Kidney (tissue), 14 donors: ENCODE data around the gene CLASP2. TPM values are rescaled to one million over a fixed set of nuclear protein-coding genes. Genes with fewer than 3 reads are reported as not detected.

Experiments used
- DNase-seq, 5 donors: peaks; one replicate each; pipeline ENCODE4 v3.0.0-alpha.2; 2013 to 2020
- FAIRE-seq: peaks from 2 replicates; lab custom pipeline; 2012; peaks lifted over from hg19 to GRCh38; lab: Jason Lieb, UNC
- H3K27ac ChIP-seq, 2 donors: one replicate each; pipeline ENCODE4 v1.7.0; 2013; ENCODE audit warnings: low read depth in 2 of 2, low read length in 2 of 2, inconsistent platforms in 1 of 2
- H3K27me3 ChIP-seq: one replicate; pipeline ENCODE4 v1.7.1; 2013; ENCODE audit warnings: low read length, inconsistent platforms; ENCODE audit not compliant: control insufficient read depth, insufficient read depth
- H3K36me3 ChIP-seq, 3 donors: one replicate each; pipeline versions ENCODE4 v1.7.0 to v1.7.1; 2013; ENCODE audit warnings: low read length in 3 of 3, control low read depth in 1 of 3, inconsistent platforms in 1 of 3; ENCODE audit not compliant: insufficient read depth in 3 of 3, control insufficient read depth in 2 of 3
- H3K4me1 ChIP-seq, 3 donors: one replicate each; pipeline versions ENCODE4 v1.7.0 to v1.7.1; 2013; ENCODE audit warnings: low read length in 3 of 3, inconsistent platforms in 1 of 3, low read depth in 1 of 3; ENCODE audit not compliant: control insufficient read depth in 2 of 3, insufficient read depth in 2 of 3
- H3K4me3 ChIP-seq, 3 donors: one replicate each; pipeline versions ENCODE4 v1.7.0 to v1.8.1; 2013; ENCODE audit warnings: low read length in 3 of 3, control low read depth in 1 of 3, inconsistent platforms in 1 of 3
- H3K9ac ChIP-seq, 3 donors: one replicate each; pipeline versions ENCODE4 v1.7.0 to v1.7.1; 2013; ENCODE audit warnings: low read length in 3 of 3, control low read depth in 1 of 3, inconsistent platforms in 1 of 3
- H3K9me3 ChIP-seq, 3 donors: one replicate each; pipeline versions ENCODE4 v1.7.0 to v1.7.1; 2013; ENCODE audit warnings: low read length in 3 of 3, control low read depth in 1 of 3, inconsistent platforms in 1 of 3; ENCODE audit not compliant: control insufficient read depth in 2 of 3, insufficient read depth in 1 of 3
- intact Hi-C: fragments of 100-400 bp; cut with DNase I; formaldehyde crosslinking; loops from one replicate; pipeline ENCODE4 v1.11.1; 2022
- polyA plus RNA-seq: library from polyadenylated mRNA; stranded (reverse); fragments of 350-450 nt; fragmentation: Illumina TruSeq; extraction: RNeasy Lipid Tissue Mini Kit (QIAGEN cat#74804); gene quantifications from one replicate; pipeline ENCODE4 v1.2.3, GENCODE V29; 2014; ENCODE audit warnings: low read depth, low replicate concordance; ENCODE audit not compliant: insufficient read depth
- total RNA-seq: library from RNA; stranded (reverse); fragmentation: NEBNext Ultra II Directional; extraction: Animal tissue kit (Norgen Biotek cat#: 25700); gene quantifications from one replicate; pipeline ENCODE4 v1.2.1, GENCODE V29; 2021
- TF ChIP-seq, protein P1 (sequence below): IDR thresholded peaks from 3 replicates; pipeline ENCODE4 v1.5.1; 2012; ENCODE audit warnings: mild to moderate bottlenecking, moderate library complexity, borderline replicate concordance; ENCODE audit not compliant: insufficient read depth; ENCODE audit errors: extremely low read depth
- donor health status: control.
- donor health status: control.
- donor health status: control.
- donor health status: control.
- donor health status: control.
- donor health status: DM: yes; HTN: yes; CAD: no.
- donor health status: Normal renal cell carcinoma (clear cell type).

CLASP2 gene
- total and polyA plus RNA-seq, 2 donors from 2014 or later: 8.8 to 58.5 TPM

DNA sequence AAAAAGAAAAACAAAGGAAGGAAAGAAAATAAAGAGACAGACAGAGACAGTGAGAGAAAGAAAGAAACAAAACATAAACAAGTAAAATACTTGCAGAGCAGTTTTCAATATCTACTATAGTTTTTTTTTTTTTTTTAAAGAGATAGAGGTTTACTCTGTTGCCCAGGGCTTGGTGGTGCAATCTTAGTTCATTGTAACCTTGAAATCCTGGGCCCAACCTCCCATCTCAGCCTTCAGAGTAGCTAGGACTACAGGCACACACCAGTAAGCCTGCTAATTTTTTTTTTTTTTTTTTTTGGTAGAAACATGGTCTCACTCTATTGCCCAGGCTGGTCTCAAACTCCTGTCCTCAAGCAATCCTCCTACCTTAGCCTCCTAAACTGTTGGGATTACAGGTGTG lies 23.1 kb downstream of the CLASP2 start:
- no peak overlapping the region for H3K27ac ChIP-seq
- FAIRE-seq (no peak), DNase-seq (no peak)
- intact Hi-C loops: no loop called here
- TF ChIP-seq, protein P1, sequence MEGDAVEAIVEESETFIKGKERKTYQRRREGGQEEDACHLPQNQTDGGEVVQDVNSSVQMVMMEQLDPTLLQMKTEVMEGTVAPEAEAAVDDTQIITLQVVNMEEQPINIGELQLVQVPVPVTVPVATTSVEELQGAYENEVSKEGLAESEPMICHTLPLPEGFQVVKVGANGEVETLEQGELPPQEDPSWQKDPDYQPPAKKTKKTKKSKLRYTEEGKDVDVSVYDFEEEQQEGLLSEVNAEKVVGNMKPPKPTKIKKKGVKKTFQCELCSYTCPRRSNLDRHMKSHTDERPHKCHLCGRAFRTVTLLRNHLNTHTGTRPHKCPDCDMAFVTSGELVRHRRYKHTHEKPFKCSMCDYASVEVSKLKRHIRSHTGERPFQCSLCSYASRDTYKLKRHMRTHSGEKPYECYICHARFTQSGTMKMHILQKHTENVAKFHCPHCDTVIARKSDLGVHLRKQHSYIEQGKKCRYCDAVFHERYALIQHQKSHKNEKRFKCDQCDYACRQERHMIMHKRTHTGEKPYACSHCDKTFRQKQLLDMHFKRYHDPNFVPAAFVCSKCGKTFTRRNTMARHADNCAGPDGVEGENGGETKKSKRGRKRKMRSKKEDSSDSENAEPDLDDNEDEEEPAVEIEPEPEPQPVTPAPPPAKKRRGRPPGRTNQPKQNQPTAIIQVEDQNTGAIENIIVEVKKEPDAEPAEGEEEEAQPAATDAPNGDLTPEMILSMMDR: no peak
- H3K9ac ChIP-seq: no peak overlapping the region
- no peaks in the 10 kb centered on the region for H3K9me3 ChIP-seq
- H3K4me1 ChIP-seq: no peaks in the 10 kb centered on the region
- no peak overlapping the region for H3K4me3 ChIP-seq
- H3K27me3 ChIP-seq: no peaks in the 10 kb centered on the region
- no peaks in the 10 kb centered on the region for H3K36me3 ChIP-seq

DNA sequence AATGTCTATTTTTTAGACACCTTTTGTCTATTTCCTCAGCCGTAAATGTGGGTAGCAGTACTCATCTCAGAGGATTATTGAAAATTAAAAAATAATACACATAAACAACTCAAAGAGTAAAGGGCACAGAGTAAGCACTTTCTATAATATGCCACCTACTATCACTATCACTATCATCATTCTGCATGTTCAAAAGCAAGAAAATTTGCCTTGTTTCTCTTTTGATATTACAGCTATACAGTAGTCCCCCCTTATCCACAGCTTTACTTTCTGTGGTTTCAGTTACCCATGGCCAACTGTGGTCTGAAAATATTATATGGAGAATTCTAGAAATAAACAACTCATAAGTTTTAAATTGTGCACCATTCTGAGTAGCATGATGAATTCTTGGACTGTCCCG lies 27.7 kb downstream of the CLASP2 start:
- H3K36me3 ChIP-seq: no peaks in the 10 kb centered on the region
- no peaks in the 10 kb centered on the region for H3K9me3 ChIP-seq
- TF ChIP-seq, protein P1: no peak
- no peaks in the 10 kb centered on the region for H3K27me3 ChIP-seq
- FAIRE-seq (no peak), DNase-seq (no peak)
- H3K27ac ChIP-seq: no peak overlapping the region
- no peak overlapping the region for H3K9ac ChIP-seq
- intact Hi-C loops: no loop called here
- H3K4me1 ChIP-seq: no peaks in the 10 kb centered on the region
- H3K4me3 ChIP-seq: no peak overlapping the region

DNA sequence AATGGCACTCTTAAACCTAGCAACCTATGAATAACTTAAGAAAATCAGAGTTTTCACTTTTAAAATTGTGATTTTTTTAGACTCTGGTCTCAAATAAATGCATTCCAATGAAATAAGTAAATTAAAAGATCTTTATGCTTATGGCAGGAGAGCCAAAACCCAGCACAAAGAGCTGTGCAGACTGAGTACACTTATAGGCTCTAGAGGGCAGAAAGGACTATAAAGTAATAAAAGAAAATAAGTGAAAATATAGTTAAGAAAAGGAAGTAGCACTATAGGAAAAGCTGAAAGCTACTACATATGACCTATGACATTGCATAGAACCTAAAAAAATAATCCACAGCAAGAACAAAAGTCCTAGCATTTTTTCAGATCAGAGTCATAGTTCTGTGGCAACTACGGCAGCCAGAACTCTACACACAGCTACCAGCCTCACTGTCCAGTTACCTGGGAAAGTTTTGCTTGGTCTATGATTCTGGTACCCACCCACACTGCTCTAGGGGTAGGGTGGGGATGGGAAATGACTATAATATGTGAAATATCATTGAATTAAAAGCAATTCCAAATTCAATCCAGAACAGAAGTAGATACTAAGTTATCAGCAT lies 30.5 kb downstream of the CLASP2 start:
- Histone ChIP-seq H3K36me3 (no peaks in the 10 kb centered on the region), H3K4me1 (no peaks in the 10 kb centered on the region), H3K27ac (no peak overlapping the region), H3K9me3 (no peaks in the 10 kb centered on the region), H3K4me3 (no peak overlapping the region), H3K27me3 (no peaks in the 10 kb centered on the region), H3K9ac (no peak overlapping the region)
- no peak for FAIRE-seq
- intact Hi-C loops: no loop called here
- TF ChIP-seq, protein P1: no peak
- no peak for DNase-seq

DNA sequence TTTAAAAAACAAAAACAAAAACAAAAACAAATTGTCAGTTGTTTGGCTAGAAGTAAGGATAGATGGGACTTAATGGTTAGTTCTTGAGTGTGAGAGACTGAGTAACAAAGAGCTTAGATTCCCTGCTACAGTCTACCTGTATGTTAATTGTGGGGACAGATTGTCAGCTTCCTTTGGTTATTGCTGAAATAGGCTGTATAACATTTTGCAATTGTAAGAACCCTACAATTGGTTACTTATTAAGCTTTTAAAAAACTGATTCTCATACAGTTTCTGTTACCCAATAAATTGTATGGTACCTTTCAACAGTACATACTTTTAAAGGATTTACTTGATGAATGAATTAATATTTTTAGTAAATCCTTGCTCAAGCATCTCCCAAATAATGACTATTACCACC lies 35.3 kb downstream of the CLASP2 start:
- no peak for DNase-seq
- Histone ChIP-seq H3K27me3 (no peaks in the 10 kb centered on the region), H3K36me3 (no peaks in the 10 kb centered on the region), H3K27ac (no peak overlapping the region), H3K4me1 (no peaks in the 10 kb centered on the region), H3K9me3 (no peaks in the 10 kb centered on the region), H3K4me3 (no peak overlapping the region), H3K9ac (no peak overlapping the region)
- intact Hi-C loops: no loop called here
- TF ChIP-seq, protein P1: no peak
- FAIRE-seq: no peak
